Gastrocnemius medialis (tissue), 4 donors: ENCODE results near the gene ARSG. TPM values are rescaled to one million over a fixed set of nuclear protein-coding genes. Genes with fewer than 3 reads are reported as not detected.
"Not testable (repeated sequence)": the region's sequence is repeated elsewhere in the genome, so short reads cannot be mapped to it uniquely, and the experiment has no call there.

Experiments
- ATAC-seq, 2 donors: fragments of 150-250 bp; one replicate each; pipeline ENCODE4 v1.9.1; 2016
- DNase-seq, 2 donors: peaks; one replicate each; pipeline ENCODE4 v3.0.0-alpha.2; 2019
- H3K27ac ChIP-seq, 4 donors: fragments of 200-600 bp; sonication (generic); 1 replicate in 1 of 4; 2 replicates in 3 of 4; pipeline ENCODE4 v1.5.1; 2016 to 2018; ENCODE audit warnings: mild to moderate bottlenecking in 2 of 4, moderate library complexity in 1 of 4
- H3K27me3 ChIP-seq, 3 donors: fragments of 200-600 bp; sonication (generic) in 2 of 3; 1 replicate in 1 of 3; 2 replicates in 2 of 3; pipeline versions ENCODE4 v1.5.1 to v1.6.0; 2016 to 2019; ENCODE audit warnings: mild to moderate bottlenecking in 1 of 3, moderate library complexity in 1 of 3
- H3K36me3 ChIP-seq, 2 donors: fragments of 200-600 bp; sonication (generic) in 1 of 2; one replicate each; pipeline ENCODE4 v1.5.1; 2017 to 2018
- H3K4me1 ChIP-seq, 2 donors: fragments of 200-600 bp; sonication (generic) in 1 of 2; one replicate each; pipeline ENCODE4 v1.5.1; 2016 to 2017; ENCODE audit warnings: mild to moderate bottlenecking in 2 of 2
- H3K4me3 ChIP-seq, 4 donors: fragments of 200-600 bp; sonication (generic) in 3 of 4; 1 replicate in 1 of 4; 2 replicates in 3 of 4; pipeline ENCODE4 v1.5.1; 2016 to 2019; ENCODE audit warnings: mild to moderate bottlenecking in 2 of 4
- H3K9me3 ChIP-seq, 3 donors: fragments of 200-600 bp; sonication (generic) in 2 of 3; 1 replicate in 1 of 3; 2 replicates in 2 of 3; pipeline ENCODE4 v1.5.1; 2016 to 2019
- CTCF ChIP-seq, 5 experiments: fragments of 450-650 bp in 3 of 5; fragments of 200-600 bp in 2 of 5; sonication (generic) in 2 of 5; IDR thresholded peaks in 4 of 5; conservative IDR thresholded peaks in 1 of 5; 1 replicate in 4 of 5; 2 replicates in 1 of 5; pipeline ENCODE4 v1.5.1; 2016 to 2019; ENCODE audit warnings: antibody characterized with exemption in 5 of 5, mild to moderate bottlenecking in 3 of 5, moderate library complexity in 3 of 5
- POLR2A ChIP-seq, 2 donors: fragments of 450-650 bp; IDR thresholded peaks; one replicate each; pipeline ENCODE4 v1.6.1; 2017; ENCODE audit warnings: antibody characterized with exemption in 2 of 2, mild to moderate bottlenecking in 2 of 2, moderate library complexity in 2 of 2
- in situ Hi-C, 4 donors: fragments of 200-750 bp; cut with MboI; loops; one replicate each; pipeline versions ENCODE4 v1.15.0 to v1.8.0; 2017; ENCODE audit warnings: low sequenced_read_pairs in 4 of 4
- intact Hi-C: fragments of 100-400 bp; cut with DNase I; formaldehyde crosslinking; loops from one replicate; pipeline ENCODE4 v1.15.1; 2023; ENCODE audit warnings: low total_unique reads
- total RNA-seq, 4 donors: library from RNA; depleted of rRNA; stranded (reverse); fragments of >200 nt; gene quantifications; one replicate each; pipeline versions ENCODE4 v1.1.0 to v1.2.3, GENCODE V29; 2016

Gene ARSG
- total RNA-seq, 4 donors from 2014 or later: 3.3 to 6.1 (median 5.4) TPM

GRCh38 chr17:68277807-68278206, 13.5 kb upstream of the ARSG start:
- H3K4me3 ChIP-seq: no peak overlapping the region
- no peaks in the 10 kb centered on the region for H3K27me3 ChIP-seq
- no peaks in the 10 kb centered on the region for H3K9me3 ChIP-seq
- no peak overlapping the region for H3K27ac ChIP-seq
- TF ChIP-seq CTCF (IDR thresholded peaks at IDR 0.05 in 4 of 5, conservative IDR thresholded peaks at IDR 0.05 in 1 of 5): no peak
- no peak for TF ChIP-seq POLR2A (IDR thresholded peaks at IDR 0.05)
- intact Hi-C loops (no loop called here), in situ Hi-C loops (no loop called here)
- H3K4me1 ChIP-seq: no peaks in the 10 kb centered on the region
- DNase-seq: no peak
- no peak for ATAC-seq
- peaks cover 0 to 48% of the 10 kb centered on the region in 2 donors for H3K36me3 ChIP-seq

- ATAC-seq, H3K27ac ChIP-seq, in situ Hi-C loops, H3K4me1 ChIP-seq, intact Hi-C loops, DNase-seq, H3K4me3 ChIP-seq, H3K27me3 ChIP-seq, H3K9me3 ChIP-seq: not testable (repeated sequence)
- H3K36me3 ChIP-seq: peaks cover 0 to 27% of the 10 kb centered on the region in 2 donors
Observed at GRCh38 chr17:68281965-68282364, 9.3 kb upstream of the ARSG start.

GRCh38 chr17:68288375-68288774, 2.9 kb upstream of the ARSG start:
- peaks cover 6 to 13% of the 10 kb centered on the region in 2 donors for H3K4me1 ChIP-seq
- H3K9me3 ChIP-seq: no peaks in the 10 kb centered on the region
- H3K27me3 ChIP-seq: no peaks in the 10 kb centered on the region
- ATAC-seq (no peak), DNase-seq (no peak)
- TF ChIP-seq POLR2A (IDR thresholded peaks at IDR 0.05) (no peak), CTCF (IDR thresholded peaks at IDR 0.05 in 4 of 5, conservative IDR thresholded peaks at IDR 0.05 in 1 of 5) (no peak)
- no peaks in the 10 kb centered on the region for H3K36me3 ChIP-seq
- intact Hi-C loops: no loop called here
- in situ Hi-C loops: no loop called here
- peak overlapping the region in 3 of 4 donors; percentile 36 to 89 (median 40) for H3K27ac ChIP-seq
- no peak overlapping the region for H3K4me3 ChIP-seq

GRCh38 chr17:68288804-68289203, 2.5 kb upstream of the ARSG start:
- intact Hi-C loops: no loop called here

GRCh38 chr17:68289473-68289872, 1.8 kb upstream of the ARSG start:
- ATAC-seq (no peak), DNase-seq (no peak)
- H3K36me3 ChIP-seq: no peaks in the 10 kb centered on the region
- H3K27me3 ChIP-seq: no peaks in the 10 kb centered on the region
- H3K4me3 ChIP-seq: peak overlapping the region in 2 of 4 donors; percentile 64 to 68
- TF ChIP-seq CTCF (IDR thresholded peaks at IDR 0.05 in 4 of 5, conservative IDR thresholded peaks at IDR 0.05 in 1 of 5): no peak
- TF ChIP-seq POLR2A (IDR thresholded peaks at IDR 0.05): no peak
- H3K27ac ChIP-seq: peak overlapping the region; percentile 78 to 89 (median 88)
- H3K4me1 ChIP-seq: peaks cover 6 to 13% of the 10 kb centered on the region in 2 donors
- in situ Hi-C loops: no loop called here
- intact Hi-C loops: no loop called here
- H3K9me3 ChIP-seq: no peaks in the 10 kb centered on the region

More at GRCh38 chr17:68288804-68289203, 2.5 kb upstream of the ARSG start:
- no peaks in the 10 kb centered on the region for H3K36me3 ChIP-seq
- H3K27ac ChIP-seq: peak overlapping the region in 3 of 4 donors; percentile 36 to 89 (median 40)
- H3K4me1 ChIP-seq: peaks cover 6 to 13% of the 10 kb centered on the region in 2 donors
- no peak overlapping the region for H3K4me3 ChIP-seq
- ATAC-seq: no peak
- H3K27me3 ChIP-seq: no peaks in the 10 kb centered on the region
- no peak for DNase-seq
- no peaks in the 10 kb centered on the region for H3K9me3 ChIP-seq
- no peak for TF ChIP-seq CTCF (IDR thresholded peaks at IDR 0.05 in 4 of 5, conservative IDR thresholded peaks at IDR 0.05 in 1 of 5)
- in situ Hi-C loops: no loop called here
